Limb (tissue), 2 donors: ENCODE measurements around the gene PADI6.
A peak's percentile ranks its signal among the peaks of the same experiment; 100 is the strongest.
"Not testable (repeated sequence)": the region's sequence is repeated elsewhere in the genome, so short reads cannot be mapped to it uniquely, and the experiment has no call there.

ENCODE experiments used
- DNase-seq, 2 donors: peaks; one replicate each; pipeline ENCODE4 v3.0.0-alpha.2; 2016; ENCODE audit errors: extremely low spot score in 2 of 2

PADI6 gene

GRCh38 chr1:17404034-17404684, 32.2 kb downstream of the PADI6 start:
- DNase-seq: no peak

GRCh38 chr1:17404820-17405219, 32.8 kb downstream of the PADI6 start:
- no peak for DNase-seq

GRCh38 chr1:17405898-17406759, 34.1 kb downstream of the PADI6 start:
- DNase-seq: peak; percentile 74 to 79

- not testable (repeated sequence) for DNase-seq
These were observed 34.9 kb downstream of the PADI6 start for GRCh38 chr1:17406760-17407475.

DNA sequence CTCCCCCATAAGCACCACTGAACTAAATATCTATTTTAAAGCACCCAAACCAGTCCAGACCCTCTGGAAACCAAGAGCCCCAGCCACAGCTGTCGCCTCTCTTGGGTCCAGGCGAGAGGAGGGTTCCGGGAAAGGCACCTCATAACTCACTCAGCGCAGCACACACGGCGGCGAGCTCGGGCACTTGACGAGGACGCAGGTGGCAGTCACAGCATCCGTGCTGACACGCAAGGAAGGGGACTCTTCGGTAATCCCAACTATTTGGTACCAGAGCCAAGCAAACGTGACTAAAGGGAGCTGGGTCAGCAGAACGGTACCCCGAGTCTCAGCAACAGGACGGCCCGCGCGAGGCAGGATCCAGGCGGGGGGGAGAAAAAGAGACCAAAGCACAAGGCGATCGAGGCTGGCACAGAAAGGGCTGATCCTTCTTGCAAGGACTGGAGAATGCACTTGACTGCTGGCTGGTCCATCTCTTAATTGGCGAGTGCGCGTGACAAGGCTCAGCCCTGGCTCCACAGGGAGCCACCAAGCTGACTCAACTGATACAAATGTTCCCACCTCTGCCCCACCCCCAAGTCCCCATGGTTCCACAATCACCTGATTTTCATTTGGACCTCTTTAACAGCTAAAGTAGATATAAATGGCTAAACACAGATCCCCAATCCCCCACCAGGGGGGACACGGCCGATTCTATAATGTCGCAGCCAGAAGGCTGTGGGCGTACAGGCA, 36.0 kb downstream of the PADI6 start:
- not testable (repeated sequence) for DNase-seq

- DNase-seq: no peak
These were observed 37.4 kb downstream of the PADI6 start for GRCh38 chr1:17409391-17409811.

DNA sequence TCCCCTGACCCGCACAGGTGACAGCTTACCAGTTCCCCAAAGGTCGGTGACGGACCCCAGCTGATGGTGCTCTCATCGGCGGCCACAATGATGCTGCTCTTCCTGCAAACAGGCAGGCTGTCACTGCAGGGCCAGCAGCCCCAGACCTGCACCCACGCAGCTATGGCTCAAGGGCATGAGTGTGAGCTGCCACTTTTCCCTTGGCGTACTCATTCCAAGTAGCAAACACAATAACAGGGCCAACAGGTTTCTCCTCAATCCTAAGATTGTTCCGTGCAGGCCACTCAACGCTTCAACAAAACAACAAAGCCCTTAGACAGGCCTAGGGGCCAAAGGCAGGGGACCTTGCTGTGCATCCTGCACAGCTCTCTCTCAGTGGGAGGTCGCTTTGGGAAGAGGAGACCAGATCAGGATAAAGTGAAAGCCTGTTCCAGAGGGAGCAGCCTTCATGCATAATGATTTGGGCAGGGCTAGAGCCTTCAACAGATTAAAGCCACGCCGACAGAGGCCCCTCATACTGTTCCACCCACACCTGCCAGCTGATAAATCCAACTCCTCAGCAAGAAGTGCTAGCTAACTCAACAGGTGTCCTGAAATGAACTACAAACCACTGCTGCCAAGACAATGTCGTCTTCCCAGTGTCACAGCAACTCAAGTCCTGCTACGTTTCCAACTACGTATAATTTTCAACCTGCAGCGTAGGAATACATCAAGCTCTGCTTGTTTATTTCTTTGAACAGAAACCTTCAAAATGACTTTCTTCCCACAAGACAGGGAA, 40.3 kb downstream of the PADI6 start:
- DNase-seq: no peak

DNA sequence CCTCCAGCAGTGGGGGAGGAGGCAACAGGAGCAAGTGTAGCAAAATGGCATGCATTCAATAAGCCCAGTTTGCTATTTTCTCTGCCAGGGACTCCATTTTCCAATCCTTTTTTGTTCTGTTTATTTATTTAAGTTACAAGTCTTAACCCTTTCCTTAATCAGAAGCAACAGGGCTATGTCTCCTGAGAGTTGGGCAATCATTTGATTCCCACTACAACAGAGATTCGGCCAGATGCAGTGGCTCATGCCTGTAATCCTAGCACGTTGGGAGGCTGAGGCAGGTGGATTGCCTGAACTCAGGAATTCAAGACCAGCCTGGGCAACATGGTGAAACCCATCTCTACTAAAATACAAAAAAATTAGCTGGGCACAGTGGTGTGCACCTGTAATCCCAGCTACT, 42.0 kb downstream of the PADI6 start:
- DNase-seq: no peak

- no peak for DNase-seq
These were observed 44.4 kb downstream of the PADI6 start for GRCh38 chr1:17416389-17416788.

- DNase-seq: peak; percentile 53 to 87
These were observed 47.8 kb downstream of the PADI6 start for GRCh38 chr1:17419626-17420328.

- no peak for DNase-seq
These were observed 48.5 kb downstream of the PADI6 start for GRCh38 chr1:17420391-17420918.

GRCh38 chr1:17422461-17422860, 50.5 kb downstream of the PADI6 start:
- no peak for DNase-seq

DNA sequence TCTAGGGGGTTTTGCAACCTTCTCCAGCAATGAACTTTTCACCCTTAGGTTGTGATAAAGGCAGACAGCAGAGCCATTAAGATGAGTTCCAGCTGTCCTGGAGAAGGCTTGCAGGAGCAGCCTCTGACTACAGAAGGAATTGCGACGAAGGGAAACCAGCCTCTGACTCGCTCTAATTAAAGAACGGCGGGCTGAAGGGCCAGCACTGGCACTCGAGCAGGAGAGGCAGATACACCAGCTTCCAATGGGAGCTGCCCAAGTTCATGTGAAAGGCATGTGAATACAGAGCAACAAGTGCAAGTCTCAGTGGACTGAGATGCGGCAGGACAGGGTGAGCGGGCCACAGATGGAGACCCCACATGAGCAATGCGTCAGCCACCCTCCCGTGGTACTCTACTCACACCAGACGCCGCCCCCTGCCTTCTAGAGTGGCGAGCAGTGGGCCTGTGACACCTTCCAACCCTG, 51.8 kb downstream of the PADI6 start:
- no peak for DNase-seq

DNA sequence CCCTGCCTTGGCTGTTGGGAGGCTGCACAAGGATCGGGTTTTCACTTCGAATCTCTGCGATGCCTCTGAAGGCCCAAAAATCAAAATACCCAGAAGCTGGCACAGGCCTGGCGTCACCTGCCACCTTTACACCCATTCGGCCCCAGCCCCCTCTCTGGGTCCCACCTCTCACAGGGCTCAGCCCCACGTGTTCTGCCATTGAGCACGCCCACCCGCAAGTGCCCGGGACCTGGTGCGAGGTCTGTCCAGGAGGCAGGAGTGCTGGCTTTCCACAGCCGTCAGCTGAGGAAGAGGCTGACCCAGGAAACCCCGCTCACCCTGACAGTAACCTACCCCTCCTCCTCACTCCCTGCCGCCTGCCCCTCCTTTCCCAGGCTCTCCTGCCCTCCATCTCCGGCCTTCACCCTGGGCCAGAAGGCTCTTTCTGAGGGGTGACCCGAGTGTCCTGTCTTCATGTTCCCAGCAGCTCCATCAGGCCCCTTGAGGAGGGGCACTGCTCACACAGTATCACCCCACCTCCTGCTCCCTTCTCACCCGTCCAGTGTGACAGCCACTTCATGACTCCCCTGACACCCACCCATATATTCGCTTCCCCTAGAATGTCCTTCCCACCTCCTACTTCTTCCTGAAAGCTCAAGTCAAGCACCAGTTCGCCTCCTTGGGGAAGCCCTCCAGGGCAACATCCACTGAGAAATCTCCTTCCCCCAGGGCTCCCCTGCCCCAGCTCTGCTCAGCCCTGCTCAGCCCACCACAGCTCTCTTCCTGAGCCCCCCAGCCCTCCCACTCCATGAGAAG, 54.0 kb downstream of the PADI6 start:
- DNase-seq: no peak

- no peak for DNase-seq
These were observed 56.0 kb downstream of the PADI6 start for GRCh38 chr1:17427696-17428660.

- no peak for DNase-seq
These were observed 57.2 kb downstream of the PADI6 start for GRCh38 chr1:17429183-17429582.

DNA sequence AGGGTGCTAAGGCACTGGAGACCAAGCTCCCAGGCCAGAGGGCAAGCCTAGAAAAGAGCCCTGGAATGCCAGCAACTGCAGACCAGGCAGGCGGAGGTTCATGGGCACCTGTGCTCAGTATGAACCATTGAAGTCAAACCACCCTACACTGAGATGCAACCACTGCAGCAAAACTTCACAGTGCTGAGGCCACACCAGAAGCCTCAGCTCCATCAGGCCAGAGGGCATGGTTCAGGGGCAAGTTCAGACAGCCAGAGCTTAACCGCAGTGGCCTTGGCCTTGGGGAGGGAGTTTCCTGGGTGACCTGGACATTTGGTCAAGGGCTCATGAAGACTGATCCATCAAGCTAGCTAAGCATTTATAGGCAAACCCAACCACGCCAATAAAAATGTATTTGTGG, 60.4 kb downstream of the PADI6 start:
- no peak for DNase-seq

GRCh38 chr1:17433261-17433660, 61.3 kb downstream of the PADI6 start:
- no peak for DNase-seq
